Measurements from ENCODE around the gene GOLGA6B.
"Not testable (repeated sequence)": the region's sequence is repeated elsewhere in the genome, so short reads cannot be mapped to it uniquely, and the experiment has no call there.

GOLGA6B gene

DNA sequence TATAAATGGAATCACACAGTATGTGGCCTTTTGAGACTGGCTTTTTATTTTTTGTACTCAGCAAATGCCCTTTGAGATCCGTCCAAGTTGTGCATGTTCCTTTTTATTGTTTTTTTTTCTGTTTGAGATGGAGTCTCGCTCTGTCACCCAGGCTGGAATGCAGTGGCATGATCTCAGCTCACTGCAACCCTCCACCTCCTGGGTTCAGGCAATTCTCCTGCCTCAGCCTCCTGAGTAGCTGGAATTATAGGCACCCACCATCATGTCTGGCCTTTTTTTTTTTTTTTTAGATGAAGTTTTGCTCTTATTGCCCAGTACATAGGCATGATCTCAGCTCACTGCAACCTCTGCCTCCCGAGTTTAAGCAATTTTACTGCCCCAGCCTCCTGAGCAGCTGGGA is 28.3 kb upstream of the GOLGA6B start:
- TF ChIP-seq ZNF384 (IDR thresholded peaks at IDR 0.05), result peak; percentile 78
- DNase-seq (ENCODE audit: extremely low spot score); POLR2A ChIA-PET: not testable (repeated sequence)
- CTCF ChIA-PET, result interaction anchor here (1.4 kb wide), 1 partner anchor 26 kb away, joined by 6 read pairs; no protein-coding TSS in a partner anchor

DNA sequence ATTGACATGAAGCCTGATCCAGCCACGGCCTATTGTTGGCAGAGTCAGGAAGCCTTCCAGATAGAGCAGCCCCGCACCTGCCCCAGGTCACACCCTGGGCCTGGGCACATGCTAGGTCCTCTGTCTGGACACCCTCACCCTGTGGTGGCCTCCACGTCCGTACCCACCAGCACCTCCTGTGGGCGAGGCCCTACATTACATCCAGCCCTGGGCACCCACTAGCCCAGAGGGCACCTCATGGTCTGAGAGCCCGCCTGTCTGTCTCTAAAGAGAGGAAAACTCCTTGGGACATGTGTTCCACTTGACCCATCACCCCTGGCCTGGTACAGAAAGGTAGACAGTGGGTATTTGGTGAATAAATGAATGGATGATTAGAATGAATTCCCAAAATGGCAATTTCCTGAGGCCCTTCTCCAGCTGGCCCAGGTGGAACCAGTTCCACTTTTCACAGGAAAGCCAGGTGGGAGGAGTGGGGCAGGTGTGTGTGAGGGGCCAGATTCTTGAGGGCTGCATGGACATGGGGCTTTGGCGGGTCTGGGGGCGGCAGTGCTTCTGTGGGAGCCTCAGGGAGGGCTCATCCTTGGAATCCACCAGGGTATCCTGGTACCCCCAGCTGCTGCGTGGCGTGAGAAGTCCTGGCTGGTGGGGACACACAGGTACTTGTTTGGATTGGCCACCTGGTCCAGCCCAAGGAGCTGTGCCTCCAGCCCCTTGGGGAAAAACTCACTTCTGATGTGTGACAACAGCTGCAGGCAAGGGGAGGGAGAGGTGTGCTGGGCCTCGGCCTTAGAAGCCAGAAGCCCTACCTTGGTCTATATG is 26.0 kb upstream of the GOLGA6B start:
- DNase-seq (ENCODE audit: extremely low spot score), result peak; percentile 23
- CTCF ChIA-PET, result interaction anchor here (0.6 kb wide), 1 partner anchor 35 kb away, joined by 3 read pairs; no protein-coding TSS in a partner anchor
- POLR2A ChIA-PET, result not testable (repeated sequence)

DNA sequence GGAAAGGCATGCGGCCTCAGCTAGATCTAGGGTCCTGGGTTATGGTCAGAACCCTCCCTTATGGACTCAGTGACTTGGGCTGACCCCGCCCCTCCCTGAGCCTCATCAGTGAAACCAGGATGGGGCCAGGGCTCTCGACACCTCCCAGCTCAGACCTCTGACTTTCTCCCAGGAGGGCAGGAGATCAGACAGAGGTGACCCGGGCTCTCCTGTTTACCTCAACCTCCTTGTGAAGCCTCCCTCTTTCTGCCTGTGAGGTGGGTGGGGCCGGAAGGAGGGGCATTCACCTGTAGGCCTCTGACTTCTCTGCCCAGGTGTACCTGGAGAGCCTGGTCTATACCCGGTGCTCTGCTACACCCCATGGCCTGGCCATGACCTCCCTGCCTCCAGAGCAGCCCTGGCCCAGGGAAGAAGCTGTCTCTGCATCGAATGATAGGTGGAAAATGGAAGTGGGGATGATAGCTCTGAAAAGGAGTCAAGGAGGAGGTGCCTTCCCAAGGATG is 25.4 kb upstream of the GOLGA6B start:
- CTCF ChIA-PET, result interaction anchor here (0.6 kb wide), 1 partner anchor 35 kb away, joined by 3 read pairs; no protein-coding TSS in a partner anchor
- POLR2A ChIA-PET; DNase-seq (ENCODE audit: extremely low spot score): not testable (repeated sequence)

DNA sequence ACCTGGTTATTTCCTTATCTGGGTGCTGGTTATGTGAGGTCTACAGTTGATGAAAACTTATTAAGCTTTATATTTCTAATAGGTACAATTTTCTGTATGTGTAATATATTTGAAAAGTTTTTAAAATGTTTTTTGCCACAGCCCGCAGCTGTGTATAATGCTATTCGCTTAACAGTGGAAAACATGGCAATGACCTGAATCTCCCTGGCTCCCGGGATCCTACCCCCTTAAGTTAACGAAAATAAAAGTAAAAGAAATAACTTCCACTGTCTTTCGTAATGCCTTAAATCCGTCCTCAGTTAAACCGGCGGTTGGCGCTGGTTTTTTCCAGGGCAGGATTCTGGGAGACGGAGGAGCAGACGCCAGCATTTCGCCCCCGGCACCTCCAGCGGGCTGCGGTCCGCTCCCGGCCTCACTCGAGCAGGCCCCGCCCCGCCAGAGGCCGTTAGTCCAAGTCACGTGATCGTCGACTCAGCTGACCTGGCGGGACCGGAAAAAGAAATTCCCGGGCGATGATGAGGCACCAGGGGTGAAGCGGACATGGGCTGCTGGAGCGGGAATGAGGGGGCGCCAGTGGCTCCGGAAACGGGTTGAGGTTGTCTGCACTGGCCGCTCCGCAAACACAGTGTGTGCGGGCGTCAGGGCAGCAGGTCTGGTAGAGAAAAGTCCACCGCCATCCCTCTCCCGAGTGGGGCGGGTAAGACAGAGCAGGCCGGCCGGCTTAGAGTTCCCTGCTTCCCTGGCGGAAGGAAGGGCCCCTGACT is 17.8 kb upstream of the GOLGA6B start:
- DNase-seq (ENCODE audit: extremely low spot score); CTCF ChIA-PET; POLR2A ChIA-PET: not testable (repeated sequence)

DNA sequence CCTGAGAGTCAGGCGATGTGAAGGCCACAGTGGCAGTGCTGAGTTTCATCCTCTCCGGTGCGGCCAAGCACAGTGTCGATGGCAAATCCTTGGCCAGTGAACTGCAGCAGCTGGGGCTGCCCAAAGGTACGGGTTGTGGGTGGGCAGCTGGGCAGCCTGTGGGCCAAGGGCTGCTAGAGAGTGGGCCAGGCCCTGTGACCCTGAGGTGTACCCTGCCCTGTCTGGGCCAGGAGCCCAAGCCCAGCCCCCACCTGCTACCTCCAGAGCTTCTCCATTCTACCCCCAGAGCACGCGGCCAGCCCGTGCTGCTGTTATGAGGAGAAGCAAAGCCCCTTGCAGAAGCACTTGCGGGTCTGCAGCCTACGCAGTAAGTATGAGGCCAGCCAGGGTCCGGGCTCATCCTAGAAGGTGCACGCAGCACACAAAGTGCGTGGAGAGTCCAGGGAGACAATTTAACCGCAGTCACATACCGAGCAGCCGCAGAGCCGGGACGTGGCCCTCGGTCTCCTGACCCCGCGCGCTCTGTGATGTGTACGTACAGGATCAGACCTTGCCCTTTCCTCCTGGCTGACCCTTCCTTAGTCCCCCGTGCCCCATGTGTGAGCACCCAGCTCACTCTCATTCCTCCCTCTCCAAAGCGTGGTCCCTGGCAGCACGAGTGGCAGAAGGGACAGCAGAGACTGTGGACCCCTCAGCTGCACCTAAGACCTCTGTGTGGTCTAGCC is 14.6 kb upstream of the GOLGA6B start:
- CTCF ChIA-PET; DNase-seq (ENCODE audit: extremely low spot score); POLR2A ChIA-PET: not testable (repeated sequence)

GRCh38 chr15:72642271-72642670 is 12.2 kb upstream of the GOLGA6B start:
- POLR2A ChIA-PET; DNase-seq (ENCODE audit: extremely low spot score); CTCF ChIA-PET: not testable (repeated sequence)

DNA sequence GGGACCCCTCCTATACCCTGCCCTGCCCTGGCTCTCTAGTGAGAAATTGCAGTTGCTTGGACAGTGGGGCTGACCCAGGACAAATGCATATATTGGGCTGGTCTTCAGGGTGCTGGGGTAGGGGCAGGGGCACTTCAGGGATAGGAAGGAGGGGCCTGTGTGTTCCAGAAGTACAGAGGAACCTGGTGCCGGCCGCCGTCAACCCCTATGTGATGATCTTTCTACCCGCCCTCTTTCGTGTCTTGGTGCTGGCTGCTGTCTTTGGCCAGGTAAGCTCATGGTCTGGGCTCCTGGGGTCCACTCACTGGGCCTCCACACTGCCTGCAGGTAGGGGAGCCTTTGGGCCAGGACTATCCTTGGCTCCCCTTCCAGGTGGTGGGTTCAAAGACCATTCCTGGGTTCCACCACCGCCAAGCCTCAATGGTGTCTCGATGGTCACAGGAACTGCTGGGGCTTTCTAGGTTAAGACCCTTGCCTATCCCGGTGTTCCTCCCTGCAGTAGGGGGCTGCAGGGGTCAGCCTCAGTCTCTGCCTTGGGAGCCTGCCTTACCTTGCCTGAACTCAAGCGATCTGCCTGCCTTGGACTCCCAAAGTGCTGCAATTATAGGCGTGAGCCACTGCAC is 5.8 kb upstream of the GOLGA6B start:
- DNase-seq (ENCODE audit: extremely low spot score); CTCF ChIA-PET; POLR2A ChIA-PET: not testable (repeated sequence)

DNA sequence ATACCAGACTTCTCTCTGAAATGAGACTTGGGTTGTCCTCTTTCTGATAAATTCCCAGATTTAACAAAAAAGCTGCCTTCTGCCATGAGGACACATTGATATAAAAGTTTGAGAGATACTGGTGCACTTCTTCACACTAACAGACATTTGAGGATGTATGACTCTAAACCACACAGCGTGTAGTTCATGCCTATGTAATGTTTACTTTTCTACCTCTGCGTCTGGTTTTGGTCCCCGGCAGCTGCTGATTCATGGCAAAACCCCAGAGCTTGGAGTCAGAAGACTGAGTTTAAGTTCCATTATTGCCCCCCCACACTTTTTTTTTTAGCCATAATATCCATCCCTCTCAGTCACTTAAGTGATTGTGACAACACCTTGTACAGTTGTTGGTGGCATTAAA is 1.5 kb downstream of the GOLGA6B start:
- DNase-seq (ENCODE audit: extremely low spot score); POLR2A ChIA-PET; CTCF ChIA-PET: not testable (repeated sequence)

DNA sequence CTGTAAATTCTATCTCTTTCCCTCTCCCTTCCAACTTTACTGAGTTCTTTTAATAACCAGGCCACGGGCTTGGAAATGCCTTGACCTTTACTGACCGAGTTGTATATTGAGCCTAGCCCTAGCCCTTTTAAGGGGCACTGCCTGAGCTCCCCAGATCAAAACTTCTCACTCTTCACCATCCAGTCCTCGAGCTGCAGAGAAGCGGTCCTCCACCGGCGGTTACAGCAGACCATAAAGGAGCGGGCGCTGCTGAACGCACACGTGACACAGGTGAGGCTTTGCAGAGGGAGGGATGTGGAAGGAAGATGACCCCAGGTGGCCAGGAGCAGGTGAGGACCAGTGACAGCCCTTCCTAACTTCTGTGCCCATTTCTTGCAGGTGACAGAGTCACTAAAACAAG is 6.6 kb downstream of the GOLGA6B start:
- DNase-seq (ENCODE audit: extremely low spot score); CTCF ChIA-PET; POLR2A ChIA-PET: not testable (repeated sequence)

DNA sequence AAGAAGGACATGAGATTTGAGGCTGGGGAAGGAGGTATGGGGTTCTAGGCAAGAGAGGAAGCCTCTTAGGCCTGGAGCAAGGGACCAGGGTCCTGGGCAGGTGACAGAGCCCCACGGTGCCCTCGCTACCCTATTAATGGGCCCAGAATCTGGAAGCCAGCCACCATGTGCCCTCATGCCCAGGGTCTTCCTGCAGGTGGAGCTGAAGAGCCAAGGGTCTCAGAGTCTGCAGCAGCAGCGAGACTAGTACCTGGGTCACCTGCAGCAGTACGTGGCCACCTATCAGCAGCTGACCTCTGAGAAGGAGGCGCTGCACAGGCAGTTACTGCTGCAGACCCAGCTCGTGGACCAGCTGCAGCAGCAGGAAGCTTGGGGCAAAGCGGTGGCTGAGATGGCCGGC is 9.4 kb downstream of the GOLGA6B start:
- DNase-seq (ENCODE audit: extremely low spot score); CTCF ChIA-PET; POLR2A ChIA-PET: not testable (repeated sequence)

GRCh38 chr15:72665706-72666105 is 11.2 kb downstream of the GOLGA6B start:
- DNase-seq (ENCODE audit: extremely low spot score); POLR2A ChIA-PET; CTCF ChIA-PET: not testable (repeated sequence)

DNA sequence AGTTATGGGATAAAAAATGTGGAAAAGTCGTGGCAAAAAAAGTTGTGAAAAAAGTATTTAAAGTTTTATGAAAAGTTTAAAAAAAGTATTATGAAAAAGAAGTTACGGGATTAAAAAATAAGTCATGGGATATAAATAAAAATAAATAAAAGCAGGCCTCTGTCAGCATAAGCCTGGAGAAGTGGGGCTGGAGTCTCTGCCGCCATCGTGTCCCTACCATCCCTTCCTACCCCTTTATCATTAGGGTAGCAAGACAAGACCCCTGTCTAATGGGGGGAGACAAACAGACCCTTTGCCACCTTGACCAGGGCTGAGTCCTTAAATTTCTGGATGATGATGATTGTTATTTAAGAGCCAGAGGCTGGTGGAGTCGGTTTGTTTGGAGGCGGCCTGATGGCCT is 15.3 kb downstream of the GOLGA6B start:
- POLR2A ChIA-PET; DNase-seq (ENCODE audit: extremely low spot score); CTCF ChIA-PET: not testable (repeated sequence)

- POLR2A ChIA-PET, result interaction anchor here (0.8 kb wide), 1 partner anchor 16 kb away, joined by 3 read pairs; the partner anchor contains the start of genes BBS4 and HIGD2B
- peak; percentile 65 for DNase-seq (ENCODE audit: extremely low spot score)
- CTCF ChIA-PET, result interaction anchor here (0.6 to 1.8 kb wide), 7 partner anchors 10 to 189 kb away, joined by 3 to 22 read pairs (median 4); partner anchors contain the start of genes BBS4 and HIGD2B
Observed at GRCh38 chr15:72670656-72671352, 16.3 kb downstream of the GOLGA6B start.
